ENCODE measurements around the gene NUP205.

GRCh38 chr7:135673360-135673706 is 115.6 kb downstream of the NUP205 start:
- TF ChIP-seq CTCF (conservative IDR thresholded peaks at IDR 0.05; ENCODE audit: low read depth, low read length) = no peak
- TF ChIP-seq EZH2 (IDR thresholded peaks at IDR 0.05; ENCODE audit: low read length, unreplicated experiment) = no peak
- TF ChIP-seq EZH2phosphoT487 (IDR thresholded peaks at IDR 0.05; ENCODE audit: borderline replicate concordance, low read length) = no peak
